Nephron (organoid): Measurements from ENCODE around the gene LIG1.

Experiments used
- H3K27ac Mint-ChIP-seq, 3 experiments: 2 replicates each; pipeline ENCODE4 v1.8.0; 2020; ENCODE audit warnings: mixed read lengths in 3 of 3, mild to moderate bottlenecking in 2 of 3, moderate library complexity in 1 of 3
- H3K27me3 Mint-ChIP-seq: 2 replicates; pipeline ENCODE4 v1.8.0; 2021; ENCODE audit warnings: low read depth, mild to moderate bottlenecking, moderate library complexity, mixed read lengths
- H3K36me3 Mint-ChIP-seq: 2 replicates; pipeline ENCODE4 v1.8.0; 2020; ENCODE audit warnings: low read depth, mixed read lengths
- H3K4me1 Mint-ChIP-seq: 2 replicates; pipeline ENCODE4 v1.8.0; 2020; ENCODE audit warnings: mixed read lengths
- H3K4me3 Mint-ChIP-seq, 3 experiments: 2 replicates each; pipeline ENCODE4 v1.8.0; 2020; ENCODE audit warnings: mild to moderate bottlenecking in 3 of 3, mixed read lengths in 3 of 3, moderate library complexity in 2 of 3
- H3K9me3 Mint-ChIP-seq: 2 replicates; pipeline ENCODE4 v1.8.0; 2020; ENCODE audit warnings: mixed read lengths
- TF ChIP-seq, protein P1 (sequence below), 3 experiments: fragments of 200-600 bp; sonication (generic); IDR thresholded peaks; one replicate each; pipeline ENCODE4 v1.5.0; 2021; ENCODE audit warnings: antibody characterized with exemption in 3 of 3; ENCODE audit not compliant: unreplicated experiment in 3 of 3

Gene LIG1

GRCh38 chr19:48147597-48148175 lies 22.5 kb downstream of the LIG1 start:
- Mint-ChIP-seq H3K4me3 (no peak overlapping the region), H3K27me3 (no peaks in the 10 kb centered on the region), H3K36me3 (peaks cover 38% of the 10 kb centered on the region), H3K9me3 (no peaks in the 10 kb centered on the region), H3K27ac (peak overlapping the region in 1 of 3 experiments; percentile 13), H3K4me1 (peaks cover 5% of the 10 kb centered on the region)
- TF ChIP-seq, protein P1, sequence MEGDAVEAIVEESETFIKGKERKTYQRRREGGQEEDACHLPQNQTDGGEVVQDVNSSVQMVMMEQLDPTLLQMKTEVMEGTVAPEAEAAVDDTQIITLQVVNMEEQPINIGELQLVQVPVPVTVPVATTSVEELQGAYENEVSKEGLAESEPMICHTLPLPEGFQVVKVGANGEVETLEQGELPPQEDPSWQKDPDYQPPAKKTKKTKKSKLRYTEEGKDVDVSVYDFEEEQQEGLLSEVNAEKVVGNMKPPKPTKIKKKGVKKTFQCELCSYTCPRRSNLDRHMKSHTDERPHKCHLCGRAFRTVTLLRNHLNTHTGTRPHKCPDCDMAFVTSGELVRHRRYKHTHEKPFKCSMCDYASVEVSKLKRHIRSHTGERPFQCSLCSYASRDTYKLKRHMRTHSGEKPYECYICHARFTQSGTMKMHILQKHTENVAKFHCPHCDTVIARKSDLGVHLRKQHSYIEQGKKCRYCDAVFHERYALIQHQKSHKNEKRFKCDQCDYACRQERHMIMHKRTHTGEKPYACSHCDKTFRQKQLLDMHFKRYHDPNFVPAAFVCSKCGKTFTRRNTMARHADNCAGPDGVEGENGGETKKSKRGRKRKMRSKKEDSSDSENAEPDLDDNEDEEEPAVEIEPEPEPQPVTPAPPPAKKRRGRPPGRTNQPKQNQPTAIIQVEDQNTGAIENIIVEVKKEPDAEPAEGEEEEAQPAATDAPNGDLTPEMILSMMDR (IDR thresholded peaks at IDR 0.05; ENCODE audit: unreplicated experiment in 3 of 3): no peak

DNA sequence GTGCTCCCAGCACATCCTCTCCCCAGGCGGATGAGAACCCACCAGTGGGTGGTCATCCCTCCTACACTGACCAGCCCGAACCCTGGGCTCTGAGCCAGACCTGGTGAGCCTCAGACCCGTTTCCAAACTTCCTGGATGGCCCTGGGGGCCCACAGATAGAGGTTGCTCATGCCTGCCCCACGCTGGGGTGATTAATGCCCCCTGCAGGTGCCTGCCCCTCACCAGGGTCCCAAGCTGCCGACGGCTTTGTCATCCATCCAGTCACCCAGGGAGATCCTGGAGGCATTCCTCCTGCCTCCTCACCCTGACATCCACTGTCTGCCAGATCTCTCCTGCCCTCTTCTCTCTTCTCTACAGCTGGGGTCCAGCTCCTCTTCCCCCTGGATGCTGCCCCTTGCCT lies 31.1 kb downstream of the LIG1 start:
- no peak overlapping the region for H3K4me3 Mint-ChIP-seq
- peaks cover 29% of the 10 kb centered on the region for H3K36me3 Mint-ChIP-seq
- no peaks in the 10 kb centered on the region for H3K4me1 Mint-ChIP-seq
- TF ChIP-seq, protein P1 (IDR thresholded peaks at IDR 0.05; ENCODE audit: unreplicated experiment in 3 of 3): no peak
- H3K27me3 Mint-ChIP-seq: no peaks in the 10 kb centered on the region
- H3K27ac Mint-ChIP-seq: no peak overlapping the region
- H3K9me3 Mint-ChIP-seq: no peaks in the 10 kb centered on the region

GRCh38 chr19:48137411-48137810 lies 32.7 kb downstream of the LIG1 start:
- Mint-ChIP-seq H3K4me1 (no peaks in the 10 kb centered on the region), H3K36me3 (peaks cover 17% of the 10 kb centered on the region)

GRCh38 chr19:48136547-48136946 lies 33.6 kb downstream of the LIG1 start:
- Mint-ChIP-seq H3K4me1 (no peaks in the 10 kb centered on the region), H3K4me3 (no peak overlapping the region), H3K27me3 (no peaks in the 10 kb centered on the region), H3K36me3 (peaks cover 21% of the 10 kb centered on the region), H3K27ac (no peak overlapping the region), H3K9me3 (no peaks in the 10 kb centered on the region)
- TF ChIP-seq, protein P1 (IDR thresholded peaks at IDR 0.05; ENCODE audit: unreplicated experiment in 3 of 3): no peak

More at GRCh38 chr19:48137411-48137810, 32.7 kb downstream of the LIG1 start:
- H3K27me3 Mint-ChIP-seq: no peaks in the 10 kb centered on the region
- TF ChIP-seq, protein P1 (IDR thresholded peaks at IDR 0.05; ENCODE audit: unreplicated experiment in 3 of 3): no peak
- H3K4me3 Mint-ChIP-seq: no peak overlapping the region
- H3K9me3 Mint-ChIP-seq: no peaks in the 10 kb centered on the region
- H3K27ac Mint-ChIP-seq: no peak overlapping the region

GRCh38 chr19:48135411-48135810 lies 34.7 kb downstream of the LIG1 start:
- Mint-ChIP-seq H3K27me3 (no peaks in the 10 kb centered on the region), H3K27ac (no peak overlapping the region), H3K4me3 (no peak overlapping the region), H3K9me3 (no peaks in the 10 kb centered on the region), H3K4me1 (no peaks in the 10 kb centered on the region), H3K36me3 (peaks cover 28% of the 10 kb centered on the region)
- TF ChIP-seq, protein P1 (IDR thresholded peaks at IDR 0.05; ENCODE audit: unreplicated experiment in 3 of 3): no peak

DNA sequence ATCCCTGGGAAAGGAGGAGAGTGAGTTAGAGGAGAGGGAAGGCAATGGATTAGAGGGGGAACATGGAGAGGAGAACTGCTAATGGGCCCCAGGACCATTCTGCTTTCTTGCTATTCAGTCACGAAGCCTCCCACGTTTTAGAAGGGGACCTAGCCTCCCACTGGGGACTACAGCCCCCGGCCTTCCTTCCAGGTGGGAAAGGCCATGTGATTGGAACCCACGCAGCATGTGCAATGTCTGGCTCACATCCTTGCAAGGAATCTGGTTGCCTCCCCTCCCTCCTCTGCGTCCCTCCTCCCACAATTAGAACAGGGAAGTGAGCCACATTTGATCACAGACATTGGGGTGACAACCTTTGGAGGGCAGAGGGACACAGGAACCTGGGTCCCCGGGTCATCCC lies 37.0 kb downstream of the LIG1 start:
- Mint-ChIP-seq H3K27ac (no peak overlapping the region), H3K4me3 (no peak overlapping the region), H3K27me3 (no peaks in the 10 kb centered on the region), H3K36me3 (peaks cover 32% of the 10 kb centered on the region), H3K4me1 (no peaks in the 10 kb centered on the region), H3K9me3 (no peaks in the 10 kb centered on the region)
- TF ChIP-seq, protein P1 (IDR thresholded peaks at IDR 0.05; ENCODE audit: unreplicated experiment in 3 of 3): no peak
